Activated effector memory CD4-positive, alpha-beta T cell treated with Interleukin-2 at 50 U/mL for 16 hours (primary cell): ENCODE results near the gene TEX10.
"Not testable (repeated sequence)": the region's sequence is repeated elsewhere in the genome, so short reads cannot be mapped to it uniquely, and the experiment has no call there.

Experiments
- DNase-seq: peaks from one replicate; pipeline ENCODE4 v3.0.0-alpha.2; 2020

The TEX10 gene

GRCh38 chr9:100346836-100347235 is 5.9 kb downstream of the TEX10 start:
- DNase-seq, result no peak

- no peak for DNase-seq
Measured at GRCh38 chr9:100341889-100342288, 10.9 kb downstream of the TEX10 start.

GRCh38 chr9:100340224-100340623 is 12.5 kb downstream of the TEX10 start:
- DNase-seq, result no peak

DNA sequence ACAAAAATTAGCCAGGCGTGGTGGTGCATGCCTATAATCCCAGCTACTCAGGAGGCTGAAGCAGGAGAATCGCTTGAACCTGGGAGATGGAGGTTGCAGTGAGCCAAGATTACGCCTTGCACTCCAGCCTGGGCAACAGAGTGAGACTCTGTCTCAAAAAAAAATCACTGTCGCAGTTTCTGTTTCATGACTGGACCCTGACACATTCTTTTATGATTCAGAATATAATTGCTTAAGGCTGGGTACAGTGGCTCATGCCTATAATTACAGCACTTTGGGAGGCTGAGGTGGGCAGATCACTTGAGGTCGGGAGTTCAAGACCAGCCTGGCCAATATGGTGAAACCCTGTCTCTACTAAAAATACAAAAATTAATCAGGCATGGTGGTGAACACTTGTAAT is 14.0 kb downstream of the TEX10 start:
- not testable (repeated sequence) for DNase-seq

DNA sequence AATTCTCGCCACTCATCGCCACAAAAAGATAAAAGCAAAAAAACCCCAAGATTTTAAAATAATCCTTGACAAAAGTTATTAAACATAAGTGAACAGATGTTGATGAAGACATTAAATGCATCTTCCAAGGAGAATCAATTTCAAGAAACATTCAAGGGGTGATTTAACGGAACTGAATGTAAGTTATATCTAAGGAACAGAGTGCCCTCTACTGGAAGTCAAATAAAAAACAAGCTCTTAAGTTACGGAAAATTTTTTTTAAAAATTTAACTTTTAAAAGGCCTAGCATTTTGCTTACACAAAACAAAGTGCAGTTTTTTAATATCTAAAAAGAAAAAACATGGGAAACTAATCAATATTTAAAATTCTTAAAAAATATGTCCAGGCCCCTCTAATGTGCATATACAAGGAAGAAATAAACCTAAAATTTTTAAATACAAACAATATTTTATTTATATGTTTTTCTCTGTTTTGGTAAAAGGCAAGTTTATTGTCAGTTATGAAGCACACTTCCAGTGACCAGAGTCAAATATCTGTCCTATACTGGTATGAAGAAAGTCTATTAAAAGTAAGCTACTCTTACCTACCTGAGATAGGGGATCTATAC is 28.0 kb downstream of the TEX10 start:
- no peak for DNase-seq

DNA sequence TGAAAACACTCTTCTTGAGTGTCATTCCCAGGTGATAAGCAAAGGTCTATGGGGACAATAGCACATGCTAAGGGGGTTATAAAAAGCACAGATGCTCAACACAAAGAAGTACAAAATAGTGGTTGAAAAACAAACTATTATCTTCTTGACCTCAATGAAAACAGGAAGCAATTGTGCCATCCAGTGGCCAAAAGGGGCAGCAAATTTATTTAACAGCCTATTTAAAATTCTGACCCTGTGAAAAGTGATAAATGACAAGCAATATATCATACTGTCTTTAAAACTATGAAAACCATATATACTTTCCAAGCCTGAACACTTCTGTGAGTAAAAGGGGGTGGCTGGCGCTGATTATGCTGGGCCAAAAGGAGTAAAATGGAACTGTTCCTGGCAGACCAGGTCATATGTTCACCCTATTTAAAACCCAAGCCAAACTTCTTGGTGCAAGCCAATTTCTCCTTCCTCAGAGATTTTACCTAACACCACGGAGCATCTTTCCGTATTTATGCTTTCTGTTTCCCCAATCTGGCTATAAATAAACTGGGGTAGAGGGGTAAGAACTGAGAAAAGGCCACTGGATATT is 29.7 kb downstream of the TEX10 start:
- no peak for DNase-seq

- DNase-seq, result no peak
Measured at GRCh38 chr9:100317706-100318105, 35.0 kb downstream of the TEX10 start.

GRCh38 chr9:100315561-100315960 is 37.2 kb downstream of the TEX10 start:
- no peak for DNase-seq

DNA sequence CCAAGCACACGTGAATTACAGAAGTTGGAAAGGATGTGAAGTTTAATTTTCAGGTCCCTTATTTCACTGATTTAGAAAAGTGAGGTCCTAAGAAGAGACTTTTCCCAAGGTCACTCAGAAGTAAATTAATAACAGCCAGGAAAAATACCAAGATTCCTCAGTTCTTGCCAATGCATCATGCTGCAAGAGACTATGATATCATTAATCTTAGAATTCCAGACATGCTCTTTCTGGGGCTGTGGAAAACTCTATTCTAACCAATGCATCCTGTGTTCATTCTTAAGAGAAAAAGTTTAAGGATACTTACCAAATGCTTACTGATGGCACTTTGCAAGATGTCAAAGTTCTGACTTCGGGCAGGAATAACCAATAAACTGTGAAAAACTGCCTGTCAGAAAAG is 42.8 kb downstream of the TEX10 start:
- DNase-seq, result no peak

- DNase-seq, result no peak
Measured at GRCh38 chr9:100308965-100309564, 43.7 kb downstream of the TEX10 start.

- no peak for DNase-seq
Measured at GRCh38 chr9:100307080-100307479, 45.7 kb downstream of the TEX10 start.

GRCh38 chr9:100306283-100306682 is 46.5 kb downstream of the TEX10 start:
- DNase-seq, result no peak

- no peak for DNase-seq
Measured at GRCh38 chr9:100303747-100304146, 49.0 kb downstream of the TEX10 start.

DNA sequence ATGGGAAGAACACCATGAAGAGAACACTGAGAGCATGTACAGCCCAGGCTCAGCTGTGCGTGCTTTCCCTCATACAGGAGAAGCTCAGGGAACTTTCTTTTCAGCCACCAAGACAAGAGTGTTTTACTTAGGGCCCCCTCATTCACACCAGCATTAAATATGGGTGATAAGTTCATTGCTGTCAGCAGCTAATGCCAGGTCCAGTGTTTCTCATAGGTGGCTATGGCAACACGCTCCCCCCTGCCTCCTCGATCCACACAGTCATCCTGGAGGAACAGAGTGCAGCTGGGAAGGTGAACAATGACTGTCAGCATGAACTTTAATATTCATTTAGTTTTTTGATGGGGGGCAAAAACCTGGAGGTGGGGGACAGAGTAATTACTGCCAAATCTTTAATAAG is 54.4 kb downstream of the TEX10 start:
- DNase-seq, result no peak

DNA sequence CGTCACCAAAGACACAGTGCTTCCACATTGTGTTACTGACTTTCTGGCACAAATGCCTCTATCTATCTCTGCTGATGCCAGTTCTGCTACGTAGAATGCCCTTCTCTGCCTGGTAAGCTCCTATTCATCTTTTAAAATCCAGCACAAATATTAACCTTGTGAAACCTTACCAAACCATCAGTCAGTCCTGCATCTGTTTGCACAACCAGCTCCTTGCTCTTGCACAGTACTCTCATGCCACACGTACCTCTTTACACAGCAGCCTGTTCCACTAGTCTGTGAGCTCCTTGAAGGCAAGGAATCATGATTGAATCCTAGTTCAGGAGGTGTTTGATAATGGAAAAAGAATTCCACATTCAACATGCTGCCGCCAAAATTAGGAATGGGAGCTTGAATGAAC is 56.3 kb downstream of the TEX10 start:
- DNase-seq, result no peak

- DNase-seq, result no peak
Measured at GRCh38 chr9:100295240-100295639, 57.5 kb downstream of the TEX10 start.

DNA sequence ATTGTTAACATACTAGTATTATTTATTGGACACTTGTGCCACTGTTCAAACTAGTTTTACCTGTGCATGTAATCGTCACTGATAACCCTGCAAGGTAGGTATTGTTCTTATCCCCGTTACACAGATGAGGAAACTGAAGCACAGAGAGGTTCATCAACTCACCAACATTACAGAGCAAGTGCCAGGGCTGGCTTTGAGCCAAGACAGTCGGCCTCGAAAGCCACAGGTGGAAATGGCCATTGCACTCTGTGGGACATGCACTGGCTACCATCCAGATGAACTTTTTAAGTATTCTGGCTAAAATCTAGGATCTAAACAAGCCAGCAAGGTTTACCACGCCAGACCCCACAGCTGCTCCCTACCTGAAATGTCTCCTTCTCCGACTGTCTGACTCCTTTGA is 57.9 kb downstream of the TEX10 start:
- DNase-seq, result no peak

- no peak for DNase-seq
Measured at GRCh38 chr9:100294341-100294740, 58.4 kb downstream of the TEX10 start.

DNA sequence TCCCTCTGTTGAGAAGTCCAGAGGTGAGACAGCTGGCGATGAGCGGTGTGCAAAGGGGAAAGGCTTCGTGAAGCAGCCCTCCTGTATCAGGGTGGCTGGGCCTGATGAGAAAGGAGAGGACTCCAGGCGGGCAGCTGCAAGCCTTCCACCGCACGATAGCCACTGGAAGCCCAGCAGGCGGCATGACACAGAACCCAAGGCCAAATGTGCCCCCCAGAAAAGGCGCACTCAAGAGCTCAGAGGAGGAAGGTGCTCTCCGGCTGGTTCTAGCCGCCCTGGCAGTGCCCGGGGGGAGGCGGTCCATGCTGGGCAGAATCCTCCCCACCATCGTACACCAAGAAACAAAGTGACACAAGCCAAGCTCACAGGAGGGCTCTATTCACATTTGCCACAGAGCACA is 60.3 kb downstream of the TEX10 start:
- no peak for DNase-seq

GRCh38 chr9:100290714-100291113 is 62.0 kb downstream of the TEX10 start:
- DNase-seq, result no peak

DNA sequence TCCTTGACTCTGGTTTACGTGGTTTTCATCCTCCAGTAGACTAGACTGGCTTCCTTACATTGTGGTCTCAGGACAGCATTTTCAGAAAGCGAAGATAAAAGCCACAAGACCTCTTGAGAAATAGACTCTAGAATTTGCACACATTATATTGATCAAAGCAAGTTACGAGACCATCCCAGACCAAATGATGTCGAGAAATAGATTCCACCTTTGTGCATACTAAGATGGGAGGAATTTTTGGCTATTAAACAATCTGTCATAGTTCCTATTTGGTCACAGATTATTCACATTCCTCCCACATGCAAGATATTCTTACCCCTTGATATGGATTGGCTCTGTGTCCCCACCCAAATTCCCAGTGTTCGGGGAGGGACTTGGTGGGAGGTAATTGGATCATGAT is 65.6 kb downstream of the TEX10 start:
- no peak for DNase-seq

- DNase-seq, result no peak
Measured at GRCh38 chr9:100286257-100286656, 66.5 kb downstream of the TEX10 start.

DNA sequence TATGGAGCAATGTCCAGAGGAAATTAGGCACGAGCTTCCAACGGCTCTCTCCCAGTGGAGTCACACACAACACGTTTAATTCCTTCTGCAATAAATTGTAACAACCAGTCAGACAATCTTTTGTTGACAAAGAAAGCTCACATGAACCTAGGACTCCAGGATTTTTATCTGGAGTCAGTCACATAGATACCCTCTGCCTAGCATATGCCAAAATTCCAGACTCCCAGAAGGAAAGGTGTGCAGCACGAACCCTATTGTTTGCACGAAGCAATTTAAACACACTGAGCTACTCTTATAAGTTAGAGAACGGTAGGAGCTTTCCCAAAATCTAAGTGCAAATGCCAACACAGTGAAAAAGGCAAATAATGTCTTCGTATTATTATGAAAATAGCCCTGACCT is 67.1 kb downstream of the TEX10 start:
- DNase-seq, result no peak

DNA sequence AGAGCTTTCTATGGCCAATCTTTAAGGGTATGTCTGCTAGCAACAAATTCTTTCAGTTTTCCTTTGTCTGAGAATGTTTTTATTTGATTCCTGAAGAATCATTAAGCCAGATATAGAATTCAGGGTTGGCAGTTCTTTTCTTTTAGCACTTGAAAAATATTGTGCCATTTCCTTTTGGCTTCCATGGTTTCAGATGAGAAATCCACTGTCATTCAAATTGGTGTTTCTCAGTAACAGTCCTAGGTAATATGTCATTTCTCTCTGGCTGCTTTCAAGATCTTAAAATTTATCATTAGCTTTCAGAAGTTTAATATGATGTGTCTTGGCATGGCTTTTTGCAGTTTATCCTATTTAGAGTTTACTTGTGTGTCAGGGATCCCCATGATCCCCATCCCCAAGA is 67.7 kb downstream of the TEX10 start:
- DNase-seq, result no peak

GRCh38 chr9:100284247-100284646 is 68.5 kb downstream of the TEX10 start:
- DNase-seq, result no peak
